HL-60 (cell line): ENCODE data around the gene KRTAP10-1.
"Not testable (repeated sequence)": the region's sequence is repeated elsewhere in the genome, so short reads cannot be mapped to it uniquely, and the experiment has no call there.

Source experiments
- DNase-seq, 2 experiments: peaks; one replicate each; pipeline ENCODE4 v3.0.0-alpha.2; 2010 to 2020; ENCODE audit warnings: low read depth in 1 of 2, low spot score in 1 of 2
- H3K27ac ChIP-seq: fragments of 250-450 bp; sonication (Bioruptor Pico); replicated peaks from 2 replicates; pipeline ENCODE4 v1.5.1; 2020; ENCODE audit warnings: mild to moderate bottlenecking, moderate library complexity
- H3K27me3 ChIP-seq: fragments of 250-450 bp; sonication (Bioruptor Pico); 2 replicates; pipeline ENCODE4 v1.5.1; 2021; ENCODE audit warnings: mild to moderate bottlenecking, moderate library complexity; ENCODE audit not compliant: insufficient read depth, poor library complexity, severe bottlenecking
- H3K4me3 ChIP-seq: replicated peaks from 2 replicates; pipeline ENCODE4 v1.5.1; 2011; ENCODE audit warnings: mild to moderate bottlenecking, control low read depth, low read length; ENCODE audit not compliant: insufficient read depth
- CTCF ChIP-seq: IDR thresholded peaks from one replicate; pipeline ENCODE4 v1.5.1; 2011; ENCODE audit warnings: low read length, control low read depth, inconsistent platforms; ENCODE audit not compliant: insufficient read depth
- GABPA ChIP-seq: IDR thresholded peaks from 2 replicates; pipeline ENCODE4 v1.6.1; 2012; ENCODE audit warnings: low read depth
- POLR2AphosphoS5 ChIP-seq: IDR thresholded peaks from 2 replicates; pipeline ENCODE4 v1.6.1; 2012; ENCODE audit warnings: low read depth
- SPI1 ChIP-seq: IDR thresholded peaks from 2 replicates; pipeline ENCODE4 v1.6.1; 2012; ENCODE audit warnings: low read depth, mild to moderate bottlenecking, borderline replicate concordance
- TF ChIP-seq, protein P1 (sequence below): IDR thresholded peaks from 2 replicates; pipeline ENCODE4 v1.6.1; 2012; ENCODE audit warnings: low read depth; ENCODE audit not compliant: insufficient replicate concordance

Gene KRTAP10-1

GRCh38 chr21:44564099-44564498 lies 24.1 kb upstream of the KRTAP10-1 start:
- no peak for TF ChIP-seq CTCF
- no peak for TF ChIP-seq GABPA
- no peak for TF ChIP-seq POLR2AphosphoS5
- no peak for TF ChIP-seq SPI1
- TF ChIP-seq, protein P1, sequence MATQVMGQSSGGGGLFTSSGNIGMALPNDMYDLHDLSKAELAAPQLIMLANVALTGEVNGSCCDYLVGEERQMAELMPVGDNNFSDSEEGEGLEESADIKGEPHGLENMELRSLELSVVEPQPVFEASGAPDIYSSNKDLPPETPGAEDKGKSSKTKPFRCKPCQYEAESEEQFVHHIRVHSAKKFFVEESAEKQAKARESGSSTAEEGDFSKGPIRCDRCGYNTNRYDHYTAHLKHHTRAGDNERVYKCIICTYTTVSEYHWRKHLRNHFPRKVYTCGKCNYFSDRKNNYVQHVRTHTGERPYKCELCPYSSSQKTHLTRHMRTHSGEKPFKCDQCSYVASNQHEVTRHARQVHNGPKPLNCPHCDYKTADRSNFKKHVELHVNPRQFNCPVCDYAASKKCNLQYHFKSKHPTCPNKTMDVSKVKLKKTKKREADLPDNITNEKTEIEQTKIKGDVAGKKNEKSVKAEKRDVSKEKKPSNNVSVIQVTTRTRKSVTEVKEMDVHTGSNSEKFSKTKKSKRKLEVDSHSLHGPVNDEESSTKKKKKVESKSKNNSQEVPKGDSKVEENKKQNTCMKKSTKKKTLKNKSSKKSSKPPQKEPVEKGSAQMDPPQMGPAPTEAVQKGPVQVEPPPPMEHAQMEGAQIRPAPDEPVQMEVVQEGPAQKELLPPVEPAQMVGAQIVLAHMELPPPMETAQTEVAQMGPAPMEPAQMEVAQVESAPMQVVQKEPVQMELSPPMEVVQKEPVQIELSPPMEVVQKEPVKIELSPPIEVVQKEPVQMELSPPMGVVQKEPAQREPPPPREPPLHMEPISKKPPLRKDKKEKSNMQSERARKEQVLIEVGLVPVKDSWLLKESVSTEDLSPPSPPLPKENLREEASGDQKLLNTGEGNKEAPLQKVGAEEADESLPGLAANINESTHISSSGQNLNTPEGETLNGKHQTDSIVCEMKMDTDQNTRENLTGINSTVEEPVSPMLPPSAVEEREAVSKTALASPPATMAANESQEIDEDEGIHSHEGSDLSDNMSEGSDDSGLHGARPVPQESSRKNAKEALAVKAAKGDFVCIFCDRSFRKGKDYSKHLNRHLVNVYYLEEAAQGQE, result no peak
- Histone ChIP-seq H3K4me3 (no peak overlapping the region), H3K27ac (no peak overlapping the region), H3K27me3 (peaks cover 3% of the 10 kb centered on the region)
- DNase-seq, result no peak

DNA sequence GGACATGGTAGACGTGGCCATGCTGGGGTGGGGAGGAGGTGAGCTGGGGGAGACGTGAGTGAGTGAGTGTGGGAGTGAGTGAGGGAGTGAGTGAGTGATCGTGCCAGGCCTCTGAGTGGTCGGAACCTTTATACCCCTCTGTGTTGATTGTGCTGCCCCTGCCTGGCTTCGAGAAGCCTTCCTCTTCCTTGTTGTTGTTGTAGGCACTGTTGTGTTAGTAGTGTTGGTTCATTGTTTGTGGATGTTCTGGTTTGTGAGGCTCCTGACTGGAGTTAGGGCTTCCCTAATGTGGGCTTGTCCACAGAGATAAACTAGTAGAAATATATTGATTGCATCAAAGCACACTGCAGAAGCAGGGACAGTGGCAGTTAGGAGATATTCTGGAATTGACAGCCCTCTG lies 18.7 kb upstream of the KRTAP10-1 start, which contains the start of gene KRTAP10-3:
TSS of gene KRTAP10-3 (minus strand) at position 101 of the 400 bp plus-strand sequence. CDS start at position 21, 80 bp downstream.
- no peak within 1 kb of the TSS for H3K4me3 ChIP-seq
- H3K27me3 ChIP-seq, result peaks cover 23% of the 10 kb centered on the region
- H3K27ac ChIP-seq, result no peak within 1 kb of the TSS
- no peak for TF ChIP-seq GABPA
- TF ChIP-seq, protein P1, result no peak
- no peak for TF ChIP-seq SPI1
- no peak for TF ChIP-seq POLR2AphosphoS5
- TF ChIP-seq CTCF, result no peak
- DNase-seq, result no peak

GRCh38 chr21:44558329-44558675 lies 18.3 kb upstream of the KRTAP10-1 start:
- not testable (repeated sequence) for DNase-seq, H3K27ac ChIP-seq, H3K4me3 ChIP-seq
- H3K27me3 ChIP-seq, result peaks cover 23% of the 10 kb centered on the region

GRCh38 chr21:44557491-44558328 lies 17.7 kb upstream of the KRTAP10-1 start:
- TF ChIP-seq GABPA, result no peak
- no peak for TF ChIP-seq CTCF
- TF ChIP-seq, protein P1, result no peak
- no peak for TF ChIP-seq POLR2AphosphoS5
- no peak overlapping the region for H3K27ac ChIP-seq
- no peak overlapping the region for H3K4me3 ChIP-seq
- DNase-seq, result no peak
- peaks cover 23% of the 10 kb centered on the region for H3K27me3 ChIP-seq
